Mesenchymal stem cell (in vitro differentiated cells and primary cell): ENCODE data around the gene HPSE2.
A peak's percentile ranks its signal among the peaks of the same experiment; 100 is the strongest.

Experiments used
- DNase-seq: peaks from one replicate; pipeline ENCODE4 v3.0.0-alpha.2; 2013
- H2AFZ ChIP-seq: one replicate; pipeline ENCODE4 v1.6.1; 2013; ENCODE audit warnings: low read depth, mild to moderate bottlenecking, control low read depth, inconsistent platforms, low read length, moderate library complexity
- H2AK5ac ChIP-seq: 2 replicates; pipeline ENCODE4 v1.6.1; 2013; ENCODE audit warnings: low read length, moderate library complexity, mild to moderate bottlenecking, inconsistent platforms; ENCODE audit not compliant: severe bottlenecking
- H2BK120ac ChIP-seq: one replicate; pipeline ENCODE4 v1.6.1; 2013; ENCODE audit warnings: low read depth, mild to moderate bottlenecking, inconsistent platforms, low read length, moderate library complexity
- H2BK12ac ChIP-seq, 2 experiments: one replicate each; pipeline ENCODE4 v1.6.1; 2013; ENCODE audit warnings: inconsistent platforms in 2 of 2, low read length in 2 of 2, mild to moderate bottlenecking in 2 of 2, moderate library complexity in 2 of 2, control low read depth in 1 of 2
- H2BK15ac ChIP-seq: one replicate; pipeline ENCODE4 v1.6.1; 2013; ENCODE audit warnings: mild to moderate bottlenecking, low read depth, inconsistent platforms; ENCODE audit not compliant: poor library complexity, severe bottlenecking
- H2BK5ac ChIP-seq: 2 replicates; pipeline ENCODE4 v1.6.1; 2013; ENCODE audit warnings: low read depth, mild to moderate bottlenecking, low read length, control low read depth, inconsistent platforms; ENCODE audit not compliant: poor library complexity, severe bottlenecking
- H3K14ac ChIP-seq, 2 experiments: one replicate each; pipeline ENCODE4 v1.6.1; 2013; ENCODE audit warnings: inconsistent platforms in 2 of 2, low read length in 2 of 2, control low read depth in 1 of 2, mild to moderate bottlenecking in 1 of 2, moderate library complexity in 1 of 2
- H3K18ac ChIP-seq, 2 experiments: one replicate each; pipeline ENCODE4 v1.6.1; 2013; ENCODE audit warnings: inconsistent platforms in 2 of 2, low read length in 2 of 2, control low read depth in 1 of 2, low read depth in 1 of 2, mild to moderate bottlenecking in 1 of 2
- H3K23ac ChIP-seq, 2 experiments: one replicate each; pipeline ENCODE4 v1.6.1; 2013; ENCODE audit warnings: inconsistent platforms in 2 of 2, low read length in 2 of 2, mild to moderate bottlenecking in 2 of 2, moderate library complexity in 2 of 2, control low read depth in 1 of 2
- H3K27ac ChIP-seq: 2 replicates; pipeline ENCODE4 v1.5.1; 2013; ENCODE audit warnings: mild to moderate bottlenecking, moderate library complexity, low read length, control low read depth, inconsistent platforms; ENCODE audit not compliant: poor library complexity, severe bottlenecking
- H3K27me3 ChIP-seq, 2 experiments: 2 replicates each; pipeline versions ENCODE4 v1.6.1 to v1.7.0; 2013; ENCODE audit warnings: low read length in 2 of 2, mild to moderate bottlenecking in 2 of 2, moderate library complexity in 2 of 2, control low read depth in 1 of 2, inconsistent platforms in 1 of 2; ENCODE audit not compliant: control insufficient read depth in 1 of 2, insufficient read depth in 1 of 2
- H3K36me3 ChIP-seq, 2 experiments: 2 replicates each; pipeline versions ENCODE4 v1.6.1 to v1.7.0; 2013; ENCODE audit warnings: low read length in 2 of 2, control low read depth in 1 of 2, inconsistent platforms in 1 of 2, low read depth in 1 of 2, mild to moderate bottlenecking in 1 of 2; ENCODE audit not compliant: insufficient read depth in 2 of 2, control insufficient read depth in 1 of 2
- H3K4ac ChIP-seq, 2 experiments: one replicate each; pipeline ENCODE4 v1.6.1; 2013; ENCODE audit warnings: inconsistent platforms in 2 of 2, low read length in 2 of 2, mild to moderate bottlenecking in 2 of 2, moderate library complexity in 2 of 2, control low read depth in 1 of 2, low read depth in 1 of 2
- H3K4me1 ChIP-seq: 2 replicates; pipeline ENCODE4 v1.6.1; 2013; ENCODE audit warnings: low read depth, low read length, control low read depth; ENCODE audit not compliant: control insufficient read depth, insufficient read depth
- H3K4me2 ChIP-seq: 2 replicates; pipeline ENCODE4 v1.6.1; 2013; ENCODE audit warnings: low read length, mild to moderate bottlenecking, inconsistent platforms; ENCODE audit not compliant: poor library complexity, severe bottlenecking
- H3K4me3 ChIP-seq, 2 experiments: 2 replicates each; pipeline versions ENCODE4 v1.5.1 to v1.7.0; 2013; ENCODE audit warnings: low read length in 2 of 2, mild to moderate bottlenecking in 2 of 2, control low read depth in 1 of 2, low read depth in 1 of 2; ENCODE audit not compliant: insufficient read depth in 1 of 2
- H3K79me1 ChIP-seq: replicated peaks from 2 replicates; pipeline ENCODE4 v1.6.1; 2013; ENCODE audit warnings: mild to moderate bottlenecking, control low read depth, low read length, inconsistent platforms; ENCODE audit not compliant: poor library complexity, severe bottlenecking
- H3K9ac ChIP-seq: 2 replicates; pipeline ENCODE4 v1.7.0; 2013; ENCODE audit warnings: mild to moderate bottlenecking, low read length, moderate library complexity
- H3K9me3 ChIP-seq: 2 replicates; pipeline ENCODE4 v1.7.0; 2013; ENCODE audit warnings: mild to moderate bottlenecking, low read length; ENCODE audit not compliant: control insufficient read depth
- H4K8ac ChIP-seq: one replicate; pipeline ENCODE4 v1.6.1; 2013; ENCODE audit warnings: inconsistent platforms, mild to moderate bottlenecking, low read length, moderate library complexity
- H4K91ac ChIP-seq: one replicate; pipeline ENCODE4 v1.6.1; 2013; ENCODE audit warnings: mild to moderate bottlenecking, low read length, inconsistent platforms
- WGBS: methylation state at CpG from one replicate; pipeline ENCODE4 v1.1.7; 2013; ENCODE audit warnings: mixed read lengths; 5-methylcytosine and 5-hydroxymethylcytosine counted together

Gene HPSE2

DNA sequence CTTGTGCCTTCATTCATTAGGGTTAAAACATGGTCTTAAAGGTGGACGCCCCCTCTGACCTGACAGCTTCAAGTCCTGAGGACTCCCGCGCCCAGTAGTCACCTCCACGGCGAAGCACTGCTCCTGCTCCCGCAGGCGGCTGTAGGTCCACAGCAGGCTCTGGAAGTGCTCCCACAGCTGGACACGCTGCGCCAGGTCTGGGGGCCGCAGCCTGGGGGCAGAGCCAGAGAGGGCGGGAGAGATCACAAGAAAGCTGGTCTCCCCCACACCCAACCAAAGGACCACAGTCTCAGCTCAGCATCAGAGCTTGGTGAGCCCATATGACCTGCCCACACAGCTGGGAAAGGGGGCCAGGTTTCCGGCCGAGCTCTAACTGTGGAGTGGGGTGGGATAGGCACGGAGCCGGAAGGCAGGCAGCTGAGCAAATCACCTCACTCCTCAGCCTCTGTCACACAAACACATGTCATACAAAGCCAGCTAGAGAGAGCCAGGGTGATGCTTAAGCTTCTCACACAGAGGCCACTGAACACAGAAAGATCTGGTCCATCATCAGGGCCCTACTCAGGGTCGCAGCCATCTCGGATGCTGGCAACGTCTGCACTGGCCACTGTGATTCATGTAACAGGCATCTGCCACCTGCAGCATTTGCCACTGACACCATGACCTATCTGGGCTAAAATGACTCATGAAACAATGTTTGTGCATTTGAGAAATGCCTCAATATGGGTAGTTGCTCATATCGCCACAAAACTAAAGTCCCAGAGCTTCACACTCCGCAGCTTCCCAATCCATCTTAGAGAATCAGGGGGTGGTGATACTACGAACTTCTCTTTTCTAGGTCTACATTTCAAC is 801.5 kb downstream of the HPSE2 start:
- no peak overlapping the region for H3K4me2 ChIP-seq
- H2AFZ ChIP-seq, result no peak overlapping the region
- H3K27me3 ChIP-seq, result no peaks in the 10 kb centered on the region
- 75% methylated on average over 18 of the region's 21 CpGs for WGBS
- no peak overlapping the region for H4K91ac ChIP-seq
- no peak overlapping the region for H3K4me3 ChIP-seq
- peak overlapping the region; percentile 1 for H2AK5ac ChIP-seq
- H3K36me3 ChIP-seq, result peaks cover 44 to 100% of the 10 kb centered on the region in 2 experiments
- peaks cover 21% of the 10 kb centered on the region for H3K4me1 ChIP-seq
- no peak overlapping the region for H2BK5ac ChIP-seq
- H2BK12ac ChIP-seq, result no peak overlapping the region
- H3K9ac ChIP-seq, result no peak overlapping the region
- H2BK120ac ChIP-seq, result no peak overlapping the region
- H3K9me3 ChIP-seq, result peaks cover 17% of the 10 kb centered on the region
- no peak overlapping the region for H3K18ac ChIP-seq
- H3K79me1 ChIP-seq, result peaks cover 19% of the 10 kb centered on the region
- H2BK15ac ChIP-seq, result no peak overlapping the region
- DNase-seq, result peak; percentile 49
- H3K23ac ChIP-seq, result no peak overlapping the region
- no peak overlapping the region for H4K8ac ChIP-seq
- peak overlapping the region; percentile 68 for H3K27ac ChIP-seq
- no peak overlapping the region for H3K14ac ChIP-seq
- H3K4ac ChIP-seq, result no peak overlapping the region

DNA sequence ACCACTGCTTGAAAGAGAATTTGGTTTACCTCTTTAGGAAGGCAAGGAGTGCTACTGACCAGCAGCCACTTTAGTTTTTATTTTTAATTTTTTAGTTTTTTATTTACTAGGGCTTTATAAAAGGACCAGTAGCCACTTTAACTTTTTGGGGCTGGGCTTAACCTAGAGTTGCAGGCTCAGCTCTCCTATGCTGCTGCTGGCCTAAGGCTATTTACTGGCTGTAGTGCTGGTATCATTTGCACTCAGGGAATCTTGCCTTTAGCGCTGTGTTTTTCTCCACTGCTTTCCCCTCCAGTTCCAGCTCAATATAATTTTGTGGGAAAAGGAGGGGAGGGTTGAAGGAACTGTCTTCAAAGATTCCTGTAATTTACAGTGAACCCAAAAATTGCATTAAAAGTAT is 802.3 kb downstream of the HPSE2 start:
- Histone ChIP-seq H3K4me1 (peaks cover 21% of the 10 kb centered on the region), H3K18ac (no peak overlapping the region), H3K4me3 (no peak overlapping the region), H3K4me2 (no peak overlapping the region), H2BK120ac (no peak overlapping the region), H3K27me3 (no peaks in the 10 kb centered on the region), H3K9ac (no peak overlapping the region), H2AK5ac (no peak overlapping the region), H4K91ac (no peak overlapping the region), H3K36me3 (peaks cover 39 to 97% of the 10 kb centered on the region in 2 experiments), H3K14ac (no peak overlapping the region), H3K4ac (no peak overlapping the region), H3K23ac (no peak overlapping the region), H4K8ac (no peak overlapping the region), H2BK5ac (no peak overlapping the region), H3K79me1 (peaks cover 14% of the 10 kb centered on the region), H3K27ac (no peak overlapping the region), H2BK12ac (no peak overlapping the region), H2BK15ac (no peak overlapping the region), H2AFZ (no peak overlapping the region), H3K9me3 (peaks cover 17% of the 10 kb centered on the region)
- no peak for DNase-seq
- 100% methylated on average over 1 of the region's 1 CpG for WGBS

DNA sequence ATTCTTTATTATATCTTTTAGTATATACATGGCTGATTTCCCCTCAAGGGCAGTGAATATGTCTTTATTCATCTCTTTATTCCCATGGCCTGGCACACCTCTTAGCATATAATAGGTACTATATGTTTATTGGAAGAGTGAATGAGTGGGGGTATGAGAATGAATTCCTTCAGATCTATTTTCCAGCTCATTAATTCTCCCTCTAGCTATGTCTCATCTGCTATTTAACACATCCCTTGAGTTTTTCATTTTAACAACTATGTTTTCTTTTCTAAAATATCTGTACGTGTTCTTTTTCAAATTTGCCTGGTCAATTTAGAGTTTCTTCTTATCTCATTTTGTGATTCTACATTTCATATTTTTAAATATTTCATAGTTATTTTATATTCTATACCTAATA is 803.3 kb downstream of the HPSE2 start:
- Histone ChIP-seq H3K9ac (no peak overlapping the region), H2BK120ac (no peak overlapping the region), H3K27me3 (no peaks in the 10 kb centered on the region), H3K36me3 (peaks cover 45 to 97% of the 10 kb centered on the region in 2 experiments), H3K23ac (no peak overlapping the region), H2BK15ac (no peak overlapping the region), H3K4me2 (no peak overlapping the region), H3K18ac (no peak overlapping the region), H3K79me1 (peaks cover 14% of the 10 kb centered on the region), H3K27ac (no peak overlapping the region), H3K14ac (no peak overlapping the region), H3K4ac (no peak overlapping the region), H2AFZ (no peak overlapping the region), H2BK12ac (no peak overlapping the region), H4K91ac (no peak overlapping the region), H2BK5ac (no peak overlapping the region), H3K4me3 (no peak overlapping the region), H2AK5ac (no peak overlapping the region), H4K8ac (no peak overlapping the region), H3K4me1 (peaks cover 21% of the 10 kb centered on the region), H3K9me3 (peaks cover 17% of the 10 kb centered on the region)
- no CpG with 5 or more reads among the region's 1 CpG for WGBS
- DNase-seq, result no peak

DNA sequence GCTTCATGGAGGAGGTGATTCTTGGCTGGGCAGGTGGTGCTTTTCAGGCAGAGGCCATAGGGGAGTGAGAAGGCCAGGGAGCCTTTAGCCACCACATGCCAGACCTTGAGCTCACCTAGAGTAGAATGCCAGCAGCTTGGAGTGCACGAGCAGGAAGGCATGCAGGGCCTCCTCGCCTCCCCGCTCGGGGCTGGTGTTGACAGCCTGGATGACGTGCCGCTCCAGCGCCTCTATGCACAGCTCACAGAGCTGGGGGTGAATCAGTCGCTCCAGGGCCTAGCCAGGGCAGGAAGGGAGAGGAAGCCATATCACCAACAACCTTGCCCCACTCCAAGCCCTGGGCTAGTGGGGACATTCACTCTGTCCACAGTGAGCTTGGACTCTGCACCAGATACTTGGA is 804.6 kb downstream of the HPSE2 start:
- Histone ChIP-seq H3K4me2 (no peak overlapping the region), H4K8ac (no peak overlapping the region), H4K91ac (peak overlapping the region; percentile 61), H3K14ac (no peak overlapping the region), H2BK15ac (no peak overlapping the region), H2BK12ac (no peak overlapping the region), H3K4me1 (peaks cover 21% of the 10 kb centered on the region), H3K36me3 (peaks cover 53 to 97% of the 10 kb centered on the region in 2 experiments), H3K4ac (no peak overlapping the region), H3K23ac (no peak overlapping the region), H3K27me3 (no peaks in the 10 kb centered on the region), H3K79me1 (peaks cover 11% of the 10 kb centered on the region), H3K9me3 (peaks cover 17% of the 10 kb centered on the region), H2AK5ac (no peak overlapping the region), H3K18ac (no peak overlapping the region), H2BK120ac (no peak overlapping the region), H2AFZ (no peak overlapping the region), H3K9ac (no peak overlapping the region), H3K27ac (peak overlapping the region; percentile 9), H2BK5ac (no peak overlapping the region), H3K4me3 (no peak overlapping the region)
- 92% methylated on average over 8 of the region's 8 CpGs for WGBS
- no peak for DNase-seq
